ENCODE results near the gene CCDC61.

- no peak for TF ChIP-seq CTCF (IDR thresholded peaks at IDR 0.05; ENCODE audit: borderline replicate concordance, extremely low read depth, low read length, poor library complexity, severe bottlenecking)
- TF ChIP-seq EZH2 (IDR thresholded peaks at IDR 0.05; ENCODE audit: borderline replicate concordance, low read depth, low read length, severe bottlenecking): no peak
Measured at GRCh38 chr19:45972947-45973540, 22.2 kb upstream of the CCDC61 start.
